Activated B cell treated with CpG ODN at 0.5 μM for 24 hours (primary cell): ENCODE data around the gene CCNB1IP1. TPM values are rescaled to one million over a fixed set of nuclear protein-coding genes. Genes with fewer than 3 reads are reported as not detected.
"Not testable (repeated sequence)": the region's sequence is repeated elsewhere in the genome, so short reads cannot be mapped to it uniquely, and the experiment has no call there.

Experiments
- ATAC-seq: fragments of 200-7000 bp; cut with Tn5 transposase; one replicate; pipeline ENCODE4 v1.10.0; 2021; ENCODE audit warnings: low read depth, mild to moderate bottlenecking, moderate library complexity
- CTCF ChIA-PET: fragments of 350-600 bp; sonication (Branson Sonifier 250); formaldehyde crosslinking; loops from one replicate; lab custom pipeline; 2021; ENCODE audit warnings: antibody characterized with exemption; lab: Charles Lee
- POLR2A ChIA-PET: fragments of 350-600 bp; sonication (Branson Sonifier 250); formaldehyde crosslinking; loops from one replicate; lab custom pipeline; 2021; ENCODE audit warnings: antibody characterized with exemption; lab: Charles Lee
- DNase-seq: peaks from one replicate; pipeline ENCODE4 v3.0.0; 2022
- H3K27ac Mint-ChIP-seq: one replicate; pipeline ENCODE4 v1.8.0; 2020; ENCODE audit warnings: mixed read lengths
- H3K27me3 Mint-ChIP-seq: one replicate; pipeline ENCODE4 v1.8.0; 2021; ENCODE audit warnings: mixed read lengths
- H3K36me3 Mint-ChIP-seq: one replicate; pipeline ENCODE4 v1.8.0; 2021; ENCODE audit warnings: low read depth, mixed read lengths
- H3K4me1 Mint-ChIP-seq: one replicate; pipeline ENCODE4 v1.8.0; 2021; ENCODE audit warnings: mixed read lengths
- H3K4me3 Mint-ChIP-seq: one replicate; pipeline ENCODE4 v1.8.0; 2020; ENCODE audit warnings: mild to moderate bottlenecking, mixed read lengths
- H3K9me3 Mint-ChIP-seq: one replicate; pipeline ENCODE4 v1.8.0; 2020; ENCODE audit warnings: mixed read lengths
- intact Hi-C: fragments of 100-400 bp; cut with micrococcal nuclease; formaldehyde crosslinking; loops from one replicate; pipeline ENCODE4 v1.15.1; 2024
- total RNA-seq: library from RNA; stranded (reverse); gene quantifications from 2 replicates; pipeline ENCODE4 v1.2.3, GENCODE V29; 2022
- TF ChIP-seq, protein P1 (sequence below): fragments of 200-600 bp; IDR thresholded peaks from one replicate; pipeline ENCODE4 v1.8.0; 2022; ENCODE audit warnings: antibody characterized with exemption, mild to moderate bottlenecking

CCNB1IP1 gene
- total RNA-seq, 1 donor from 2014 or later, result 35.3 TPM

DNA sequence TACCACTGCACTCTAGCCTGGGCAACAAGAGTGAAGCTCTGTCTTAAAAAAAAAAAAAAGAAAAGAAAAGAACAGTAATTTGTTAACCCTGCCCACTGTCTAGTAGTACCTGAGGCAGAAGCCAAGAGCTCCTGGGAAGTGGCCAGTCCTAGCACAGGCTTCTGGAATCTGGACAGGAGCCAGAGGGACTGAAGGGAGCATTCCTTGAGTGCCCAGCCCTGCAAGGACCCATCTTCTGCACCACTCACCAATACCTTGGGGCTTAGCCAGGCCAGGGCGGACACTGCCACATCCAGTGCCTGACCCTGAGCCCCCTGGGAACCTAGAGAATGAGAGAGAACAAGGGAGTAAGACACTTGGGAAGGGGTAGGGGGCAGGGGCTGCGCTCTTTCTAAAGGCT, 44.1 kb upstream of the CCNB1IP1 start:
- peaks cover 93% of the 10 kb centered on the region for H3K36me3 Mint-ChIP-seq
- ChIA-PET POLR2A (no interaction called here), CTCF (no interaction called here)
- H3K4me3 Mint-ChIP-seq, result no peak overlapping the region
- no peaks in the 10 kb centered on the region for H3K27me3 Mint-ChIP-seq
- DNase-seq (no peak), ATAC-seq (no peak)
- H3K9me3 Mint-ChIP-seq, result no peaks in the 10 kb centered on the region
- TF ChIP-seq, protein P1, sequence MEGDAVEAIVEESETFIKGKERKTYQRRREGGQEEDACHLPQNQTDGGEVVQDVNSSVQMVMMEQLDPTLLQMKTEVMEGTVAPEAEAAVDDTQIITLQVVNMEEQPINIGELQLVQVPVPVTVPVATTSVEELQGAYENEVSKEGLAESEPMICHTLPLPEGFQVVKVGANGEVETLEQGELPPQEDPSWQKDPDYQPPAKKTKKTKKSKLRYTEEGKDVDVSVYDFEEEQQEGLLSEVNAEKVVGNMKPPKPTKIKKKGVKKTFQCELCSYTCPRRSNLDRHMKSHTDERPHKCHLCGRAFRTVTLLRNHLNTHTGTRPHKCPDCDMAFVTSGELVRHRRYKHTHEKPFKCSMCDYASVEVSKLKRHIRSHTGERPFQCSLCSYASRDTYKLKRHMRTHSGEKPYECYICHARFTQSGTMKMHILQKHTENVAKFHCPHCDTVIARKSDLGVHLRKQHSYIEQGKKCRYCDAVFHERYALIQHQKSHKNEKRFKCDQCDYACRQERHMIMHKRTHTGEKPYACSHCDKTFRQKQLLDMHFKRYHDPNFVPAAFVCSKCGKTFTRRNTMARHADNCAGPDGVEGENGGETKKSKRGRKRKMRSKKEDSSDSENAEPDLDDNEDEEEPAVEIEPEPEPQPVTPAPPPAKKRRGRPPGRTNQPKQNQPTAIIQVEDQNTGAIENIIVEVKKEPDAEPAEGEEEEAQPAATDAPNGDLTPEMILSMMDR, result no peak
- H3K27ac Mint-ChIP-seq, result no peak overlapping the region
- H3K4me1 Mint-ChIP-seq, result no peaks in the 10 kb centered on the region
- intact Hi-C loops, result no loop called here

DNA sequence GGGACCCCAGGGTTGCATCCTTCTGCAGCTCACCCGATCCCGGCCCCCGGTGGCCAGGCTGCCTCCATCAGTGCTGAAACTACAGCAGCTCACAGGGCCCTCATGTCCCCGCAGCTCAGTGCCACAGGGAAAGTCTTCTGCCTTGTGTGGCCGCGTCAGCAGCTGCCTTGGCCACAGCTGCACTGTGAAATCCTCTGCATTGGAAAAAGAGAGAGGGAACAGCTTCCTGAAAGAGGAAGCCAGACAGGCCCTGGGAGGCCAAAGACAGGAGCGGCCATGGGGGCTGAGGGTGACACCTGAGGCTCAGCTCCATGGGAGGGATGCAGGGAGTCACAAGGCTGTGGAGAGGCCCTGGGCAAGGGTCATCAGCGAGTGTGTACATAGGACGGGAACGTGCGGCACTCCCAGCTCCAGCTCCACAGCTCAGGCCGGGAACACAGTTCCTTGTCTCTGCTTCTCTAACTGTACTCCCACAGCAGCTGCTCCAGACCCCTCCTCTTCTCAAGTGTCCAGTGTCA, 43.1 kb upstream of the CCNB1IP1 start:
- H3K9me3 Mint-ChIP-seq, result no peaks in the 10 kb centered on the region
- ChIA-PET POLR2A (interaction anchor here (0.5 kb wide), 1 partner anchor 33 kb away, joined by 14 read pairs; the partner anchor contains the start of gene PARP2), CTCF (no interaction called here)
- H3K27ac Mint-ChIP-seq, result peak overlapping the region; percentile 6
- no peak for ATAC-seq
- peaks cover 94% of the 10 kb centered on the region for H3K36me3 Mint-ChIP-seq
- no peaks in the 10 kb centered on the region for H3K4me1 Mint-ChIP-seq
- no peak for DNase-seq
- H3K27me3 Mint-ChIP-seq, result no peaks in the 10 kb centered on the region
- no peak overlapping the region for H3K4me3 Mint-ChIP-seq
- intact Hi-C loops, result no loop called here
- TF ChIP-seq, protein P1, result no peak

DNA sequence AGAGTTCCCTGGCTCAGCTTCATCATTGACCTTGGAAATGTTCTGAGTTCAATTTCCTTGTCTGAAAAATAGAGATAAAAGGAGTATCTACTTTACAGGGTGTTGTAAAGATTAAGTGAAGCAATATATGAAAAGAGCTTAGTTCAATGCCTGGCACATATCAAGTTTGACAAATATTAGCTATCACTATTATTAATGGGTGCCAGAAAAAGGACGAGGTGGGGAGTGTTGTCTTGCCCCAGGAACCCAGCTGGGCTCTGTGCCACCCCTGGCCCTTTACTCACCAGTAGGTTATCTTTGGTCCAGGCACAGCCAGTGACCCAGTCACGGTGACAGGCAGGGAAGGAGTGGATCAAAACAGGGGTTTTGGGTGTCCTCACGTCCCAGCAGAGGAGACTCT, 42.4 kb upstream of the CCNB1IP1 start:
- intact Hi-C loops, result no loop called here
- H3K36me3 Mint-ChIP-seq, result peaks cover 94% of the 10 kb centered on the region
- no peak overlapping the region for H3K27ac Mint-ChIP-seq
- TF ChIP-seq, protein P1, result no peak
- CTCF ChIA-PET, result no interaction called here
- H3K9me3 Mint-ChIP-seq, result no peaks in the 10 kb centered on the region
- H3K4me3 Mint-ChIP-seq, result no peak overlapping the region
- DNase-seq, result no peak
- H3K4me1 Mint-ChIP-seq, result no peaks in the 10 kb centered on the region
- H3K27me3 Mint-ChIP-seq, result no peaks in the 10 kb centered on the region
- POLR2A ChIA-PET, result no interaction called here
- no peak for ATAC-seq

DNA sequence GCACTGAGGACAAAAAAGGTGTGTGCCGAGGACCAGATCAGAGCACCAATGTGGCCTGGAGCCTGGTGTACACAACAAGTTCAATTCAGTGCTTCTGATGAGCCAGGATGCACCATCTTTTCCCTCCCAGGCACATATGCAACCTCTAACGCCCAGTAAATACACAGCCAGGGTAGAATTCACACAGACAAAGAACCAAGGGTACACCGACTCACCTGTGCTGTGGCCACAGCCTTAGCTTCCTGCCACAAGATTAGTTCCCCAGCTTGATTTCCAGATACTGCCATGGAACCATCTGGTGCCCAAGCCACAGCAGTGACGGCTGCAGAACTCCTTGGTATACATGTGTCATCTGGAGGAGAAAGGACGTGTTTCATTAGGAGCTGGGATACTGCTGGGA, 39.7 kb upstream of the CCNB1IP1 start:
- Mint-ChIP-seq H3K4me1 (peaks cover 2% of the 10 kb centered on the region), H3K4me3 (no peak overlapping the region), H3K27ac (no peak overlapping the region), H3K9me3 (no peaks in the 10 kb centered on the region), H3K27me3 (no peaks in the 10 kb centered on the region), H3K36me3 (peaks cover 93% of the 10 kb centered on the region)
- intact Hi-C loops, result no loop called here
- DNase-seq (no peak), ATAC-seq (no peak)
- ChIA-PET CTCF (no interaction called here), POLR2A (interaction anchor here (1.9 kb wide), 1 partner anchor 29 kb away, joined by 5 read pairs; the partner anchor contains the start of gene PARP2)
- TF ChIP-seq, protein P1, result no peak

DNA sequence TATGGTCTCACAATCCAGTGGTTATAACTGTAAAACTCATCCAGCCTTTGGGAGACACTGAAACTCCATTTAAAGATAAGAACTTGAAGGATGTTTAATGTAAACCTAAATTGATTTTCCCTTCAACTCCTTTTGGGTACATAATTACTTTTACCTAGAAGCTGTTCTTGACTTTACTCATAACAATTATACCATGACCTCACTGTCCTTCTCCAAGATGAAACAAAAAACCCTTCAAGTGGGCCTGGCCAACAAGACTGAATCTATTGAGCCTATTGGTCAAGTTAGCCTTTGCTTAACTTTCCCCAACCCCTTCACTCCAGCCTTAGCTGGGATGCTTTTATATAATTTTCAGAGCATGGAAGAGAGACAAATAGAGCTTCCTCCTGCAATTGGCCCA, 32.8 kb upstream of the CCNB1IP1 start:
- peaks cover 69% of the 10 kb centered on the region for H3K36me3 Mint-ChIP-seq

DNA sequence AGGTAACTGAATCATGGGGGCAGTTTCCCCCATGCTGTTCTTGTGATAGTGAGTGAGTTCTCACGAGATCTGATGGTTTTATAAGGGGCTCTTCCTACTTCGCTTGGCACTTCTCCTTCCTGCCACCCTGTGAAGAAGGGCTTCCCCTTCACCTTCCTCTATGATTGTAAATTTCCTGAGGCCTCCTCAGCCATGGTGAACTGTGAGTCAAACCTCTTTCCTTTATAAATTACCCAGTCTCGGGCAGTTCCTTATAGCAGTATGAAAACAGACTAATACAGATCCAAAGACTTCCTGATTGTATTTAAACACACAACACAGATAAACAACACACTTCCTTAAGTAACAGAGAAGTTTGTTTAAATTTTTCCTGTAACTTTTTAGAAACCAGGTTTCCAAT, 25.4 kb upstream of the CCNB1IP1 start:
- H3K9me3 Mint-ChIP-seq, intact Hi-C loops, CTCF ChIA-PET, DNase-seq, POLR2A ChIA-PET, H3K27me3 Mint-ChIP-seq, ATAC-seq, H3K4me3 Mint-ChIP-seq: not testable (repeated sequence)
- Mint-ChIP-seq H3K36me3 (peaks cover 73% of the 10 kb centered on the region), H3K27ac (peak overlapping the region; percentile 71), H3K4me1 (peaks cover 11% of the 10 kb centered on the region)

More for the DNA sequence above, 32.8 kb upstream of the CCNB1IP1 start:
- TF ChIP-seq, protein P1, result no peak
- Mint-ChIP-seq H3K4me1 (peaks cover 6% of the 10 kb centered on the region), H3K27me3 (no peaks in the 10 kb centered on the region), H3K27ac (peak overlapping the region; percentile 53), H3K9me3 (no peaks in the 10 kb centered on the region), H3K4me3 (no peak overlapping the region)
- ChIA-PET POLR2A (interaction anchor here (2.7 kb wide), 1 partner anchor 23 kb away, joined by 32 read pairs; the partner anchor contains the start of gene PARP2), CTCF (no interaction called here)
- DNase-seq (no peak), ATAC-seq (no peak)
- intact Hi-C loops, result loop anchor here (2.0 kb wide), 2 partner anchors 15 to 33 kb away; partner anchors contain the start of gene CCNB1IP1
